Activated CD8-positive, alpha-beta memory T cell treated with anti-CD3 and anti-CD28 coated beads for 24 hours (primary cell): ENCODE results near the gene EPHA6.

ENCODE experiments used
- DNase-seq: peaks from one replicate; pipeline ENCODE4 v3.0.0-alpha.2; 2020

Gene EPHA6

GRCh38 chr3:96813820-96814650 lies at the start of gene EPHA6:
Gene EPHA6 (plus strand): TSS chr3:96814594.
- peak; percentile 55 for DNase-seq

- DNase-seq = no peak
These were observed 37.6 kb upstream of the EPHA6 start for GRCh38 chr3:96776818-96777217.

GRCh38 chr3:96779810-96780209 lies 34.6 kb upstream of the EPHA6 start:
- DNase-seq = no peak

- DNase-seq = no peak
These were observed 18.3 kb upstream of the EPHA6 start for GRCh38 chr3:96796101-96796500.

- DNase-seq = no peak
These were observed 10.5 kb upstream of the EPHA6 start for GRCh38 chr3:96803870-96804269.

GRCh38 chr3:96806341-96806740 lies 8.1 kb upstream of the EPHA6 start:
- no peak for DNase-seq

- DNase-seq = peak; percentile 72
These were observed 1.1 kb upstream of the EPHA6 start for GRCh38 chr3:96813134-96813819.

- DNase-seq = no peak
These were observed 515 bp downstream of the EPHA6 start for GRCh38 chr3:96814651-96815567.

- no peak for DNase-seq
These were observed 16.8 kb downstream of the EPHA6 start for GRCh38 chr3:96831175-96831574.

- DNase-seq = no peak
These were observed 18.9 kb downstream of the EPHA6 start for GRCh38 chr3:96833301-96833700.

- no peak for DNase-seq
These were observed 21.9 kb downstream of the EPHA6 start for GRCh38 chr3:96836153-96836915.

- no peak for DNase-seq
These were observed 29.3 kb downstream of the EPHA6 start for GRCh38 chr3:96843505-96844203.

- no peak for DNase-seq
These were observed 29.8 kb downstream of the EPHA6 start for GRCh38 chr3:96844204-96844514.

- DNase-seq = no peak
These were observed 38.5 kb downstream of the EPHA6 start for GRCh38 chr3:96852849-96853248.

- DNase-seq = no peak
These were observed 46.5 kb downstream of the EPHA6 start for GRCh38 chr3:96860882-96861281.

- no peak for DNase-seq
These were observed 48.8 kb downstream of the EPHA6 start for GRCh38 chr3:96863129-96863740.

GRCh38 chr3:96865605-96866004 lies 51.2 kb downstream of the EPHA6 start:
- no peak for DNase-seq

- no peak for DNase-seq
These were observed 54.9 kb downstream of the EPHA6 start for GRCh38 chr3:96869316-96869715.

- DNase-seq = no peak
These were observed 63.1 kb downstream of the EPHA6 start for GRCh38 chr3:96877510-96877909.

GRCh38 chr3:96900031-96900430 lies 85.6 kb downstream of the EPHA6 start:
- no peak for DNase-seq

- DNase-seq = no peak
These were observed 86.2 kb downstream of the EPHA6 start for GRCh38 chr3:96900566-96900965.

GRCh38 chr3:96915445-96915844 lies 101.1 kb downstream of the EPHA6 start:
- DNase-seq = no peak
